PC-9 (cell line): Measurements from ENCODE around the gene ERGIC1. TPM values are rescaled to one million over a fixed set of nuclear protein-coding genes. Genes with fewer than 3 reads are reported as not detected.

Source experiments
- BruUV-seq: library from RNA; stranded (reverse); fragments of 400-500 nt; replicated peaks from 2 replicates; lab custom pipeline; 2021; lab: Mats Ljungman, UMichigan
- CTCF ChIA-PET: fragments of 300-600 bp; sonication (Branson Sonifier 250); formaldehyde crosslinking; loops from one replicate; lab custom pipeline; 2022; ENCODE audit warnings: antibody characterized with exemption; lab: Charles Lee
- POLR2A ChIA-PET: fragments of 300-600 bp; sonication (Branson Sonifier 250); formaldehyde crosslinking; loops from one replicate; lab custom pipeline; 2022; ENCODE audit warnings: antibody characterized with exemption; ENCODE audit not compliant: unreplicated experiment; lab: Charles Lee
- DNase-seq, 2 experiments: peaks; one replicate each; pipeline versions ENCODE4 v3.0.0 to v3.0.0-alpha.2; 2015 to 2022; ENCODE audit warnings: mixed read lengths in 1 of 2
- H2AFZ ChIP-seq: fragments of 200-600 bp; sonication (generic); 2 replicates; pipeline ENCODE4 v1.8.1; 2017; ENCODE audit warnings: antibody characterized with exemption
- H3F3A ChIP-seq: fragments of 200-600 bp; sonication (generic); 2 replicates; pipeline ENCODE4 v1.8.1; 2017; ENCODE audit warnings: antibody characterized with exemption, mild to moderate bottlenecking, low read depth; ENCODE audit not compliant: insufficient read depth
- H3K27ac ChIP-seq: fragments of 200-600 bp; sonication (generic); 2 replicates; pipeline ENCODE4 v1.6.1; 2016; ENCODE audit warnings: mixed run types
- H3K27me3 ChIP-seq: fragments of 200-600 bp; sonication (generic); 2 replicates; pipeline ENCODE4 v1.6.1; 2016; ENCODE audit warnings: low read depth, mixed run types; ENCODE audit not compliant: insufficient read depth
- H3K36me3 ChIP-seq: fragments of 200-600 bp; sonication (generic); 2 replicates; pipeline ENCODE4 v1.6.1; 2016; ENCODE audit warnings: low read depth, mixed run types
- H3K4me1 ChIP-seq: fragments of 200-600 bp; sonication (generic); replicated peaks from 2 replicates; pipeline ENCODE4 v1.6.1; 2016; ENCODE audit warnings: mixed run types; ENCODE audit not compliant: insufficient read depth
- H3K4me2 ChIP-seq: fragments of 200-600 bp; sonication (generic); 2 replicates; pipeline ENCODE4 v1.6.1; 2017; ENCODE audit warnings: mixed run types
- H3K4me3 ChIP-seq: fragments of 200-600 bp; sonication (generic); 2 replicates; pipeline ENCODE4 v1.6.1; 2016; ENCODE audit warnings: mixed run types
- H3K79me2 ChIP-seq: fragments of 200-600 bp; sonication (generic); 2 replicates; pipeline ENCODE4 v1.6.1; 2017; ENCODE audit warnings: low read depth, mixed run types
- H3K9me2 ChIP-seq: fragments of 200-600 bp; sonication (generic); 2 replicates; pipeline ENCODE4 v1.8.1; 2017; ENCODE audit warnings: mild to moderate bottlenecking; ENCODE audit not compliant: insufficient read depth
- H3K9me3 ChIP-seq: fragments of 200-600 bp; sonication (generic); 2 replicates; pipeline ENCODE4 v1.8.1; 2016; ENCODE audit warnings: low read depth; ENCODE audit not compliant: insufficient read depth
- H4K20me1 ChIP-seq: fragments of 200-600 bp; sonication (generic); 2 replicates; pipeline ENCODE4 v1.8.1; 2017; ENCODE audit not compliant: insufficient read depth
- CTCF ChIP-seq: fragments of 200-600 bp; sonication (generic); conservative IDR thresholded peaks from 2 replicates; pipeline ENCODE4 v1.6.1; 2017; ENCODE audit warnings: mixed run types, antibody characterized with exemption, mild to moderate bottlenecking, moderate library complexity
- EZH2 ChIP-seq: fragments of 200-600 bp; sonication (generic); IDR thresholded peaks from 2 replicates; pipeline ENCODE4 v1.8.0; 2017; ENCODE audit warnings: antibody characterized with exemption, low read depth
- intact Hi-C: fragments of 100-400 bp; cut with micrococcal nuclease; formaldehyde crosslinking; loops from one replicate; pipeline ENCODE4 v1.10.0; 2022; ENCODE audit not compliant: unreplicated experiment
- total RNA-seq: library from RNA; stranded (reverse); gene quantifications from 2 replicates; pipeline ENCODE4 v1.2.3, GENCODE V29; 2021

The ERGIC1 gene
- total RNA-seq, 1 experiment from 2014 or later, result 159 TPM

DNA sequence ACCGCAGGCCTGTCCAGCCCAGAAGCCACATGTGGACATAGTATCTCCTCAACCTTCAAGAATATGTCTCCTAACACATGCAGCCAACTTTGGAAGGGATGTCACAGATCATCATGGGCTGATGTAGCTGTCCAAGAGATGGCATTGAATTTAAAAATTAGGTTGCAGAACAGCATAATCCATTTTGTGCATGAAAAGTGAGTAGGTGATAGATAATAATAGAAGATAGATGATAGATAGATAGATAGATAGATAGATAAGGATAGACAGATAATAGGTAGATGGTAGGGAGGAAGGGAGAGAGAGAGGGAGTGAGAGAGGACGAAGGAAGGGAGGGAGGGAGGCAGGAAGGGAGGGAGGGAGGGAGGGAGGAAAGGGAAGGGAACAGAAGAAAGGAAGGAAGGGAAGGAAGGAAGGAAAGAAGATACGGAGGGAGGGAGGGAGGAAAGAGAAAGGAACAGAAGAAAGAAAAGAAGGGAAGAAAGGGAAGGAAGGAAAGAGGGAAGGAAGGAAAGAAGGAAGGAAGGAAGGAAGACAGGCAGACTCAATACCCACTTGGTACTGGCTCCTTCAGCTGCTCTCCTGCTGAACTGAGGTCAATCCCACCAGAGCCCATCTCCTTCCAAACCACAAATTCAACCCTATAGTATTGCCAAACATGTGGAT is 28.9 kb upstream of the ERGIC1 start:
- Histone ChIP-seq H3K79me2 (no peaks in the 10 kb centered on the region), H3K4me2 (no peak overlapping the region), H3K27me3 (no peaks in the 10 kb centered on the region), H3K4me1 (peaks cover 40% of the 10 kb centered on the region), H3K4me3 (no peak overlapping the region), H3F3A (peaks cover 26% of the 10 kb centered on the region), H3K9me3 (no peaks in the 10 kb centered on the region), H3K27ac (no peak overlapping the region), H4K20me1 (no peaks in the 10 kb centered on the region), H3K9me2 (no peaks in the 10 kb centered on the region), H2AFZ (no peak overlapping the region), H3K36me3 (no peaks in the 10 kb centered on the region)
- POLR2A ChIA-PET, result no interaction called here
- no peak for TF ChIP-seq EZH2
- intact Hi-C loops, result no loop called here
- DNase-seq, result no peak
- CTCF ChIA-PET, result no interaction called here
- no TSS peak for BruUV-seq

GRCh38 chr5:172805736-172806255 is 28.3 kb upstream of the ERGIC1 start:
- no peak overlapping the region for H3K4me3 ChIP-seq
- peaks cover 19% of the 10 kb centered on the region for H3F3A ChIP-seq
- H3K9me3 ChIP-seq, result no peaks in the 10 kb centered on the region
- no peak overlapping the region for H3K4me2 ChIP-seq
- H3K36me3 ChIP-seq, result no peaks in the 10 kb centered on the region
- no peak overlapping the region for H2AFZ ChIP-seq
- TF ChIP-seq CTCF (no peak), EZH2 (no peak)
- no peak for DNase-seq
- H4K20me1 ChIP-seq, result no peaks in the 10 kb centered on the region
- CTCF ChIA-PET, result no interaction called here
- H3K27me3 ChIP-seq, result no peaks in the 10 kb centered on the region
- BruUV-seq, result no TSS peak
- H3K9me2 ChIP-seq, result no peaks in the 10 kb centered on the region
- peak overlapping the region; percentile 35; the same call in 1 of the 2 replicates for H3K27ac ChIP-seq
- intact Hi-C loops, result no loop called here
- POLR2A ChIA-PET, result no interaction called here
- peaks cover 34% of the 10 kb centered on the region for H3K4me1 ChIP-seq
- no peaks in the 10 kb centered on the region for H3K79me2 ChIP-seq

GRCh38 chr5:172806897-172807672 is 27.0 kb upstream of the ERGIC1 start:
- Histone ChIP-seq H3K27me3 (no peaks in the 10 kb centered on the region), H4K20me1 (no peaks in the 10 kb centered on the region), H2AFZ (0 out of 2 replicates have a peak overlapping the region, but pooled peaks have one; percentile 52), H3K4me3 (peak overlapping the region; percentile 44; the same call in 1 of the 2 replicates), H3K9me3 (no peaks in the 10 kb centered on the region), H3K9me2 (no peaks in the 10 kb centered on the region), H3K79me2 (no peaks in the 10 kb centered on the region), H3K4me1 (peaks cover 23% of the 10 kb centered on the region), H3K27ac (peak overlapping the region; percentile 83), H3F3A (peaks cover 9% of the 10 kb centered on the region), H3K36me3 (no peaks in the 10 kb centered on the region), H3K4me2 (peak overlapping the region; percentile 72)
- peak; percentile 86 to 89 for DNase-seq
- TF ChIP-seq CTCF (no peak), EZH2 (no peak)
- intact Hi-C loops, result loop anchor here (1.0 kb wide), 4 partner anchors 30 to 97 kb away; no protein-coding TSS in a partner anchor
- BruUV-seq, result TSS peak; percentile 95
- ChIA-PET CTCF (interaction anchor here (0.5 to 0.7 kb wide), 5 partner anchors 30 to 1044 kb away, joined by 3 to 12 read pairs (median 5); no protein-coding TSS in a partner anchor), POLR2A (interaction anchor here (0.5 to 0.8 kb wide), 5 partner anchors 30 to 957 kb away, joined by 3 to 10 read pairs (median 6); partner anchors contain the start of gene DUSP1)
